DOHH2 (cell line): ENCODE results near the gene GREM2.

Source experiments
- H3F3A ChIP-seq: fragments of 200-600 bp; sonication (generic), shearing (Covaris generic); 2 replicates; pipeline ENCODE4 v1.6.0; 2016; ENCODE audit warnings: antibody characterized with exemption, mild to moderate bottlenecking; ENCODE audit not compliant: control insufficient read depth, insufficient read depth
- H3K27ac ChIP-seq: fragments of 200-600 bp; sonication (generic); 2 replicates; pipeline ENCODE4 v1.5.1; 2014; ENCODE audit warnings: low read depth, mild to moderate bottlenecking, low read length, moderate library complexity
- H3K27me3 ChIP-seq: fragments of 200-600 bp; sonication (generic); 2 replicates; pipeline ENCODE4 v1.6.1; 2014; ENCODE audit warnings: mild to moderate bottlenecking, low read length, mixed read lengths; ENCODE audit not compliant: control insufficient read depth
- H3K36me3 ChIP-seq: fragments of 200-600 bp; sonication (generic); 2 replicates; pipeline ENCODE4 v1.6.1; 2014; ENCODE audit warnings: mild to moderate bottlenecking, low read length, moderate library complexity, mixed read lengths; ENCODE audit not compliant: control insufficient read depth
- H3K4me1 ChIP-seq: fragments of 200-600 bp; sonication (generic); 2 replicates; pipeline ENCODE4 v1.6.1; 2014; ENCODE audit warnings: mild to moderate bottlenecking, low read length, mixed read lengths; ENCODE audit not compliant: control insufficient read depth
- H3K4me2 ChIP-seq: fragments of 200-600 bp; sonication (generic); 2 replicates; pipeline ENCODE4 v1.6.0; 2014; ENCODE audit warnings: mild to moderate bottlenecking, low read length, moderate library complexity
- H3K4me3 ChIP-seq: fragments of 200-600 bp; sonication (generic); 2 replicates; pipeline ENCODE4 v1.5.1; 2014; ENCODE audit warnings: mild to moderate bottlenecking, low read length, mixed read lengths
- H3K79me2 ChIP-seq: fragments of 200-600 bp; sonication (generic); 2 replicates; pipeline ENCODE4 v1.6.1; 2014; ENCODE audit warnings: mild to moderate bottlenecking, low read length, mixed read lengths; ENCODE audit not compliant: control insufficient read depth
- H3K9me2 ChIP-seq: fragments of 200-600 bp; sonication (generic); replicated peaks from 2 replicates; pipeline ENCODE4 v1.6.1; 2014; ENCODE audit warnings: mild to moderate bottlenecking, low read length, mixed read lengths; ENCODE audit not compliant: control insufficient read depth
- H3K9me3 ChIP-seq: fragments of 200-600 bp; sonication (generic); 2 replicates; pipeline ENCODE4 v1.6.1; 2014; ENCODE audit warnings: antibody characterized with exemption, low read length, mixed read lengths; ENCODE audit not compliant: control insufficient read depth, insufficient read depth
- H4K20me1 ChIP-seq: fragments of 200-600 bp; sonication (generic); 2 replicates; pipeline ENCODE4 v1.6.0; 2014; ENCODE audit warnings: low read depth, mild to moderate bottlenecking, antibody characterized with exemption, low read length, moderate library complexity; ENCODE audit not compliant: control insufficient read depth, insufficient read depth
- EZH2phosphoT487 ChIP-seq: fragments of 200-600 bp; sonication (generic); IDR thresholded peaks from 2 replicates; pipeline ENCODE4 v1.6.1; 2017; ENCODE audit warnings: borderline replicate concordance, mild to moderate bottlenecking, antibody characterized with exemption, low read length, moderate library complexity, mixed read lengths
- TF ChIP-seq, protein P1 (sequence below): fragments of 200-600 bp; sonication (generic); IDR thresholded peaks from one replicate; pipeline ENCODE4 v1.5.1; 2014; ENCODE audit warnings: antibody characterized with exemption, mild to moderate bottlenecking, low read depth, low read length; ENCODE audit not compliant: poor library complexity, severe bottlenecking

The GREM2 gene

DNA sequence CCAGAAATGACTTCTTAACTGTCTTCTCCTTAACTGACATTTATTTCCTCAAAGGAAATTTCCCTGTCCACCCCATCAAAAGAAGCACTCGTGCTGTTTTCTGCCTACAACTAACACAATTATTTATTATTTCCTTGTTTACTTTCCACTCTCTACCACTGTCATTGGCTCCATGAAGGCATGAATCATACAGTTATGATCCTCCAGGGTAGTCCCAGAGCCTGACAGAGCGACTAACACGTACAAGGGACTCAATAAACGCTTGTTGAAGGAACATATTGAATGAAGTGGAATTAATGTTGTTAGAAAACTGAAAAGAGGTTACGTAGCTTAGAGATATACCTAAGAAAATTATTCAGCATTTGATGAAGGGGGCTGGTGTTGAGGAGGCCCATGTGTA lies 20.9 kb downstream of the GREM2 start:
- H3K27me3 ChIP-seq: peaks cover 4% of the 10 kb centered on the region; the same call in 1 of the 2 replicates
- TF ChIP-seq, protein P1, sequence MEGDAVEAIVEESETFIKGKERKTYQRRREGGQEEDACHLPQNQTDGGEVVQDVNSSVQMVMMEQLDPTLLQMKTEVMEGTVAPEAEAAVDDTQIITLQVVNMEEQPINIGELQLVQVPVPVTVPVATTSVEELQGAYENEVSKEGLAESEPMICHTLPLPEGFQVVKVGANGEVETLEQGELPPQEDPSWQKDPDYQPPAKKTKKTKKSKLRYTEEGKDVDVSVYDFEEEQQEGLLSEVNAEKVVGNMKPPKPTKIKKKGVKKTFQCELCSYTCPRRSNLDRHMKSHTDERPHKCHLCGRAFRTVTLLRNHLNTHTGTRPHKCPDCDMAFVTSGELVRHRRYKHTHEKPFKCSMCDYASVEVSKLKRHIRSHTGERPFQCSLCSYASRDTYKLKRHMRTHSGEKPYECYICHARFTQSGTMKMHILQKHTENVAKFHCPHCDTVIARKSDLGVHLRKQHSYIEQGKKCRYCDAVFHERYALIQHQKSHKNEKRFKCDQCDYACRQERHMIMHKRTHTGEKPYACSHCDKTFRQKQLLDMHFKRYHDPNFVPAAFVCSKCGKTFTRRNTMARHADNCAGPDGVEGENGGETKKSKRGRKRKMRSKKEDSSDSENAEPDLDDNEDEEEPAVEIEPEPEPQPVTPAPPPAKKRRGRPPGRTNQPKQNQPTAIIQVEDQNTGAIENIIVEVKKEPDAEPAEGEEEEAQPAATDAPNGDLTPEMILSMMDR: no peak
- TF ChIP-seq EZH2phosphoT487: no peak

GRCh38 chr1:240589585-240590110 lies 22.3 kb downstream of the GREM2 start:
- H3K36me3 ChIP-seq: no peaks in the 10 kb centered on the region
- no peaks in the 10 kb centered on the region for H3K79me2 ChIP-seq
- no peaks in the 10 kb centered on the region for H3K9me2 ChIP-seq
- H3K27me3 ChIP-seq: no peaks in the 10 kb centered on the region
- H3K9me3 ChIP-seq: no peaks in the 10 kb centered on the region
- TF ChIP-seq, protein P1: no peak
- TF ChIP-seq EZH2phosphoT487: no peak
- no peaks in the 10 kb centered on the region for H3K4me1 ChIP-seq
- H3K4me2 ChIP-seq: no peak overlapping the region
- no peaks in the 10 kb centered on the region for H3F3A ChIP-seq
- no peak overlapping the region for H3K27ac ChIP-seq
- no peaks in the 10 kb centered on the region for H4K20me1 ChIP-seq
- H3K4me3 ChIP-seq: no peak overlapping the region

More for the DNA sequence above, 20.9 kb downstream of the GREM2 start:
- Histone ChIP-seq H3K27ac (no peak overlapping the region), H3K4me3 (no peak overlapping the region), H3K79me2 (no peaks in the 10 kb centered on the region), H4K20me1 (no peaks in the 10 kb centered on the region), H3F3A (no peaks in the 10 kb centered on the region), H3K36me3 (no peaks in the 10 kb centered on the region), H3K4me1 (no peaks in the 10 kb centered on the region), H3K9me2 (no peaks in the 10 kb centered on the region), H3K4me2 (no peak overlapping the region), H3K9me3 (no peaks in the 10 kb centered on the region)

GRCh38 chr1:240586006-240586405 lies 25.9 kb downstream of the GREM2 start:
- H3K36me3 ChIP-seq: no peaks in the 10 kb centered on the region
- TF ChIP-seq EZH2phosphoT487: no peak
- H3K27ac ChIP-seq: no peak overlapping the region
- no peaks in the 10 kb centered on the region for H3F3A ChIP-seq
- H3K9me2 ChIP-seq: no peaks in the 10 kb centered on the region
- H3K4me2 ChIP-seq: no peak overlapping the region
- no peaks in the 10 kb centered on the region for H4K20me1 ChIP-seq
- H3K9me3 ChIP-seq: no peaks in the 10 kb centered on the region
- H3K79me2 ChIP-seq: no peaks in the 10 kb centered on the region
- H3K27me3 ChIP-seq: no peaks in the 10 kb centered on the region
- no peak overlapping the region for H3K4me3 ChIP-seq
- H3K4me1 ChIP-seq: no peaks in the 10 kb centered on the region

DNA sequence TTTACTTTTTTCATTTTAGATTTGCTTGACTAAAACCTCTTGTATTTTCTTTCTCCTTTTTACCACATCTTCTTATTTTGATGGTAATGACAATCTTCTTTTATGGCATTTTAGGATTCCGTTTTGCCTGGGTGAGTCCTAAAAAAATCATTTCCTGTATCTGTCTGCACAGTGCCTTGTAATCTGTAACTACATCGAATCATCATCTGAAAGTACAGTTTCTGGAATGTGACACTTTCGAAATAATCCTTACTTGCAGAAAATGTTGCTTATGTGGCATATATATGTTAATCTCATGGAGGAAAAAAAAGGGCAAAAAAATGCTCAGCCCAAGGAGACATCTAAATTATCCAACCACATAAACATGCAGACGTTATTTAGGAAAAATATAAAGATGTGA lies 29.0 kb downstream of the GREM2 start:
- Histone ChIP-seq H3K4me2 (no peak overlapping the region), H3K27me3 (no peaks in the 10 kb centered on the region), H3K36me3 (no peaks in the 10 kb centered on the region), H3K9me3 (no peaks in the 10 kb centered on the region), H3K79me2 (no peaks in the 10 kb centered on the region), H3K9me2 (no peaks in the 10 kb centered on the region), H4K20me1 (no peaks in the 10 kb centered on the region), H3K4me3 (no peak overlapping the region), H3K4me1 (no peaks in the 10 kb centered on the region), H3F3A (no peaks in the 10 kb centered on the region), H3K27ac (no peak overlapping the region)
- no peak for TF ChIP-seq EZH2phosphoT487
- TF ChIP-seq, protein P1: no peak
